ENCODE results near the gene HYCC2. TPM values are rescaled to one million over a fixed set of nuclear protein-coding genes. Genes with fewer than 3 reads are reported as not detected.
"Not testable (repeated sequence)": the region's sequence is repeated elsewhere in the genome, so short reads cannot be mapped to it uniquely, and the experiment has no call there.

The HYCC2 gene
- total and polyA plus RNA-seq, 10 donors = 3.2 to 68.9 (median 42.7) TPM

- H3K9me3 ChIP-seq = no peaks in the 10 kb centered on the region
- no peak for DNase-seq
- intact Hi-C loops (cut with DNase I; ENCODE audit: low total_unique reads) = loop anchor here (10.0 kb wide), 1 partner anchor 178 kb away; no protein-coding TSS in a partner anchor
- H3K27me3 ChIP-seq (replicated peaks in 1 of 7) = no peaks in the 10 kb centered on the region
- WGBS, 5 donors = 76 to 95% (median 88%) methylated on average over 1 of the region's 1 CpG
- peaks cover 38 to 83% (median 61%) of the 10 kb centered on the region in 6 donors for H3K4me1 ChIP-seq
- TF ChIP-seq POLR2A (IDR thresholded peaks at IDR 0.05) (no peak), POLR2AphosphoS5 (IDR thresholded peaks at IDR 0.05) (no peak)
- TF ChIP-seq, protein P1, sequence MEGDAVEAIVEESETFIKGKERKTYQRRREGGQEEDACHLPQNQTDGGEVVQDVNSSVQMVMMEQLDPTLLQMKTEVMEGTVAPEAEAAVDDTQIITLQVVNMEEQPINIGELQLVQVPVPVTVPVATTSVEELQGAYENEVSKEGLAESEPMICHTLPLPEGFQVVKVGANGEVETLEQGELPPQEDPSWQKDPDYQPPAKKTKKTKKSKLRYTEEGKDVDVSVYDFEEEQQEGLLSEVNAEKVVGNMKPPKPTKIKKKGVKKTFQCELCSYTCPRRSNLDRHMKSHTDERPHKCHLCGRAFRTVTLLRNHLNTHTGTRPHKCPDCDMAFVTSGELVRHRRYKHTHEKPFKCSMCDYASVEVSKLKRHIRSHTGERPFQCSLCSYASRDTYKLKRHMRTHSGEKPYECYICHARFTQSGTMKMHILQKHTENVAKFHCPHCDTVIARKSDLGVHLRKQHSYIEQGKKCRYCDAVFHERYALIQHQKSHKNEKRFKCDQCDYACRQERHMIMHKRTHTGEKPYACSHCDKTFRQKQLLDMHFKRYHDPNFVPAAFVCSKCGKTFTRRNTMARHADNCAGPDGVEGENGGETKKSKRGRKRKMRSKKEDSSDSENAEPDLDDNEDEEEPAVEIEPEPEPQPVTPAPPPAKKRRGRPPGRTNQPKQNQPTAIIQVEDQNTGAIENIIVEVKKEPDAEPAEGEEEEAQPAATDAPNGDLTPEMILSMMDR (IDR thresholded peaks at IDR 0.05 in 8 of 11, conservative IDR thresholded peaks at IDR 0.05 in 3 of 11) = no peak
- peak overlapping the region in 5 of 8 donors; percentile 76 to 92 (median 80) for H3K4me3 ChIP-seq
- no peak overlapping the region for H3K27ac ChIP-seq
- H3K36me3 ChIP-seq = no peaks in the 10 kb centered on the region
Observed at GRCh38 chr2:201073071-201073470, 1.6 kb upstream of the HYCC2 start.

- no peak for DNase-seq
- 1 to 4% (median 2%) methylated on average over 5 of the region's 5 CpGs for WGBS, 5 donors
- peak overlapping the region; percentile 89 to 95 (median 92) for H3K27ac ChIP-seq
- TF ChIP-seq POLR2A (IDR thresholded peaks at IDR 0.05) (no peak), POLR2AphosphoS5 (IDR thresholded peaks at IDR 0.05) (no peak)
- TF ChIP-seq, protein P1 (IDR thresholded peaks at IDR 0.05 in 8 of 11, conservative IDR thresholded peaks at IDR 0.05 in 3 of 11) = no peak
- intact Hi-C loops (cut with DNase I; ENCODE audit: low total_unique reads) = loop anchor here (10.0 kb wide), 1 partner anchor 177 kb away; no protein-coding TSS in a partner anchor
- H3K4me3 ChIP-seq = peak overlapping the region; percentile 67 to 92 (median 82)
- peaks cover 39 to 86% (median 66%) of the 10 kb centered on the region in 6 donors for H3K4me1 ChIP-seq
- no peaks in the 10 kb centered on the region for H3K9me3 ChIP-seq
- H3K27me3 ChIP-seq (replicated peaks in 1 of 7) = no peaks in the 10 kb centered on the region
- H3K36me3 ChIP-seq = no peaks in the 10 kb centered on the region
Observed at GRCh38 chr2:201072201-201072530, 695 bp upstream of the HYCC2 start.

- H3K36me3 ChIP-seq = no peaks in the 10 kb centered on the region
- peak overlapping the region; percentile 89 to 95 (median 92) for H3K27ac ChIP-seq
- H3K27me3 ChIP-seq (replicated peaks in 1 of 7) = no peaks in the 10 kb centered on the region
- H3K9me3 ChIP-seq = no peaks in the 10 kb centered on the region
- TF ChIP-seq POLR2A (IDR thresholded peaks at IDR 0.05) = no peak
- no peak for TF ChIP-seq POLR2AphosphoS5 (IDR thresholded peaks at IDR 0.05)
- TF ChIP-seq, protein P1 (IDR thresholded peaks at IDR 0.05 in 8 of 11, conservative IDR thresholded peaks at IDR 0.05 in 3 of 11) = no peak
- peaks cover 39 to 92% (median 72%) of the 10 kb centered on the region in 6 donors for H3K4me1 ChIP-seq
- intact Hi-C loops (cut with DNase I; ENCODE audit: low total_unique reads) = loop anchor here (10.0 kb wide), 1 partner anchor 176 kb away; no protein-coding TSS in a partner anchor
- WGBS, 5 donors = 0 to 2% (median 1%) methylated on average over 21 of the region's 21 CpGs
- peak overlapping the region; percentile 67 to 92 (median 82) for H3K4me3 ChIP-seq
- no peak for DNase-seq
Observed at GRCh38 chr2:201070948-201071478, 458 bp downstream of the HYCC2 start.

- H3K27ac ChIP-seq = no peak overlapping the region
- H3K4me3 ChIP-seq = no peak overlapping the region
- no peaks in the 10 kb centered on the region for H3K9me3 ChIP-seq
- intact Hi-C loops (cut with DNase I; ENCODE audit: low total_unique reads) = loop anchor here (10.0 kb wide), 1 partner anchor 90 kb away; no protein-coding TSS in a partner anchor
- H3K27me3 ChIP-seq (replicated peaks in 1 of 7) = no peaks in the 10 kb centered on the region
- TF ChIP-seq POLR2AphosphoS5 (IDR thresholded peaks at IDR 0.05) = no peak
- TF ChIP-seq POLR2A (IDR thresholded peaks at IDR 0.05) = no peak
- 67 to 84% (median 78%) methylated on average over 2 of the region's 2 CpGs for WGBS, 5 donors
- no peak for DNase-seq
- peaks cover 15 to 68% (median 44%) of the 10 kb centered on the region in 6 donors for H3K4me1 ChIP-seq
- peaks cover 0 to 34% (median 3%) of the 10 kb centered on the region in 6 donors for H3K36me3 ChIP-seq
Observed at GRCh38 chr2:201064797-201065329, 6.6 kb downstream of the HYCC2 start.

DNA sequence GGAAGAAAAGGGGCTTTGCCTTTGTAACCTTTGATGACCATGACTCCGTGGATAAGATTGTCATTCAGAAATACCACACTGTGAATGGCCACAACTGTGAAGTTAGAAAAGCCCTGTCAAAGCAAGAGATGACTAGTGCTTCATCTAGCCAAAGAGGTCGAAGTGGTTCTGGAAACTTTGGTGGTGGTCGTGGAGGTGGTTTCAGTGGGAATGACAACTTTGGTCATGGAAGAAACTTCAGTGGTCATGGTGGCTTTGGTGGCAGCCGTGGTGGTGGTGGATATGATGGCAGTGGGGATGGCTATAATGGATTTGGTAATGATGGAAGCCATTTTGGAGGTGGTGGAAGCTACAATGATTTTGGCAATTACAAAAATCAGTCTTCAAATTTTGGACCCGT, 8.0 kb downstream of the HYCC2 start:
- Histone ChIP-seq H3K36me3 (peaks cover 0 to 44% (median 3%) of the 10 kb centered on the region in 6 donors), H3K4me1 (peaks cover 5 to 66% (median 35%) of the 10 kb centered on the region in 6 donors)
- H3K27me3 ChIP-seq (replicated peaks in 1 of 7); H3K27ac ChIP-seq; H3K4me3 ChIP-seq; H3K9me3 ChIP-seq; DNase-seq: not testable (repeated sequence)
- intact Hi-C loops (cut with DNase I; ENCODE audit: low total_unique reads) = loop anchor here (10.0 kb wide), 1 partner anchor 89 kb away; no protein-coding TSS in a partner anchor
- 83 to 93% (median 85%) methylated on average over 5 of the region's 5 CpGs for WGBS, 5 donors

Measured in spleen (tissue), 11 donors.